CD1c-positive myeloid dendritic cell (primary cell): ENCODE data around the gene CSF3R.

Experiments used
- DNase-seq: peaks from one replicate; pipeline ENCODE4 v3.0.0-alpha.2; 2016; ENCODE audit errors: extremely low spot score

CSF3R gene

GRCh38 chr1:36420409-36420808 lies 62.3 kb downstream of the CSF3R start:
- no peak for DNase-seq

GRCh38 chr1:36419569-36419968 lies 63.1 kb downstream of the CSF3R start:
- DNase-seq, result no peak

- DNase-seq, result no peak
Measured at GRCh38 chr1:36419140-36419539, 63.6 kb downstream of the CSF3R start.

- DNase-seq, result no peak
Measured at GRCh38 chr1:36417931-36418330, 64.8 kb downstream of the CSF3R start.
